SK-N-SH (cell line): Measurements from ENCODE around the gene SALL3. TPM values are rescaled to one million over a fixed set of nuclear protein-coding genes. Genes with fewer than 3 reads are reported as not detected.

Source experiments
- CTCF ChIA-PET: fragments of 300-600, 350-600 bp; formaldehyde crosslinking; extraction: SDS; loops from one replicate; lab custom pipeline; 2021; lab: Yijun Ruan, JAX
- POLR2A ChIA-PET: fragments of 350-600 bp; sonication (Branson Sonifier 250); formaldehyde crosslinking; extraction: SDS; loops from one replicate; lab custom pipeline; 2020; ENCODE audit warnings: antibody characterized with exemption, inconsistent platforms; lab: Yijun Ruan, JAX
- DNase-seq: peaks from one replicate; pipeline ENCODE4 v3.0.0; 2012
- H2AFZ ChIP-seq: fragments of 200-600 bp; sonication (generic); 2 replicates; pipeline ENCODE4 v1.8.1; 2016; ENCODE audit warnings: antibody characterized with exemption, mild to moderate bottlenecking, low read depth
- H3F3A ChIP-seq: fragments of 200-600 bp; sonication (generic); replicated peaks from 2 replicates; pipeline ENCODE3; 2016; ENCODE audit warnings: antibody characterized with exemption, mild to moderate bottlenecking; ENCODE audit not compliant: insufficient read depth
- H3K27ac ChIP-seq, 2 experiments: fragments of 200-500 bp in 1 of 2; fragments of 200-600 bp in 1 of 2; sonication (Bioruptor generic) in 1 of 2; sonication (generic), shearing (Covaris generic) in 1 of 2; 2 replicates each; pipeline versions ENCODE4 v1.5.1 to v1.6.1; 2014 to 2016; ENCODE audit warnings: low read depth in 2 of 2, inconsistent platforms in 1 of 2, low read length in 1 of 2, mild to moderate bottlenecking in 1 of 2, mixed read lengths in 1 of 2
- H3K27me3 ChIP-seq: fragments of 200-600 bp; sonication (generic), shearing (Covaris generic); 2 replicates; pipeline ENCODE4 v1.6.1; 2016; ENCODE audit warnings: mixed run types; ENCODE audit not compliant: insufficient read depth
- H3K36me3 ChIP-seq, 2 experiments: fragments of 200-500 bp in 1 of 2; fragments of 200-600 bp in 1 of 2; sonication (Bioruptor generic) in 1 of 2; sonication (generic) in 1 of 2; replicated peaks in 1 of 2; 2 replicates each; pipeline versions ENCODE3 to v1.5.1; 2014 to 2016; ENCODE audit warnings: low read length in 1 of 2, mild to moderate bottlenecking in 1 of 2; ENCODE audit not compliant: insufficient read depth in 2 of 2, control insufficient read depth in 1 of 2
- H3K4me1 ChIP-seq, 2 experiments: fragments of 200-500 bp in 1 of 2; fragments of 200-600 bp in 1 of 2; sonication (Bioruptor generic) in 1 of 2; sonication (generic), shearing (Covaris generic) in 1 of 2; 2 replicates each; pipeline versions ENCODE4 v1.5.1 to v1.6.1; 2014 to 2016; ENCODE audit warnings: low read depth in 1 of 2, low read length in 1 of 2, mixed run types in 1 of 2; ENCODE audit not compliant: insufficient read depth in 2 of 2, control insufficient read depth in 1 of 2
- H3K4me2 ChIP-seq: fragments of 200-600 bp; sonication (generic), shearing (Covaris generic); 2 replicates; pipeline ENCODE4 v1.6.1; 2017; ENCODE audit warnings: mixed run types
- H3K4me3 ChIP-seq, 2 experiments: fragments of 200-500 bp in 1 of 2; fragments of 200-600 bp in 1 of 2; sonication (Bioruptor generic) in 1 of 2; sonication (generic), shearing (Covaris generic) in 1 of 2; 2 replicates each; pipeline versions ENCODE4 v1.5.1 to v1.8.1; 2014 to 2016; ENCODE audit warnings: low read depth in 2 of 2, inconsistent platforms in 1 of 2, low read length in 1 of 2, mild to moderate bottlenecking in 1 of 2, mixed read lengths in 1 of 2, moderate library complexity in 1 of 2
- H3K79me2 ChIP-seq: fragments of 200-600 bp; sonication (generic); 2 replicates; pipeline ENCODE4 v1.8.1; 2017; ENCODE audit warnings: mild to moderate bottlenecking; ENCODE audit not compliant: insufficient read depth
- H3K9ac ChIP-seq: fragments of 200-600 bp; sonication (generic); 2 replicates; pipeline ENCODE4 v1.6.1; 2017; ENCODE audit warnings: mixed run types
- H3K9me2 ChIP-seq: fragments of 200-600 bp; sonication (generic); 2 replicates; pipeline ENCODE4 v1.6.1; 2017; ENCODE audit warnings: mixed run types
- H3K9me3 ChIP-seq: fragments of 200-600 bp; sonication (generic); 2 replicates; pipeline ENCODE4 v1.6.1; 2017; ENCODE audit warnings: mixed run types, mild to moderate bottlenecking, moderate library complexity
- H4K20me1 ChIP-seq: fragments of 200-600 bp; sonication (generic); 2 replicates; pipeline ENCODE4 v1.6.1; 2017; ENCODE audit warnings: mild to moderate bottlenecking, mixed run types; ENCODE audit not compliant: insufficient read depth
- CHD2 ChIP-seq: fragments of 150-350 bp; IDR thresholded peaks from 2 replicates; pipeline ENCODE4 v1.6.1; 2018; ENCODE audit warnings: low read length; ENCODE audit not compliant: partially characterized antibody
- EP300 ChIP-seq, 2 experiments: IDR thresholded peaks; 2 replicates each; pipeline versions ENCODE4 v1.4.0 to v1.6.1; 2012; ENCODE audit warnings: borderline replicate concordance in 1 of 2, low read depth in 1 of 2, low read length in 1 of 2
- EZH2phosphoT487 ChIP-seq: fragments of 200-600 bp; sonication (generic); IDR thresholded peaks from 2 replicates; pipeline ENCODE4 v1.6.1; 2017; ENCODE audit warnings: low read depth, mixed run types, mild to moderate bottlenecking, antibody characterized with exemption, moderate library complexity, borderline replicate concordance
- GABPA ChIP-seq: IDR thresholded peaks from 2 replicates; pipeline ENCODE4 v1.4.0; 2012; ENCODE audit warnings: low read depth, mild to moderate bottlenecking
- JUND ChIP-seq: IDR thresholded peaks from 2 replicates; pipeline ENCODE4 v1.4.0; 2012
- MEF2A ChIP-seq: IDR thresholded peaks from 2 replicates; pipeline ENCODE4 v1.4.0; 2012; ENCODE audit warnings: low read depth, borderline replicate concordance
- POLR2AphosphoS5 ChIP-seq: IDR thresholded peaks from 2 replicates; pipeline ENCODE4 v1.6.1; 2012; ENCODE audit warnings: low read depth, low read length
- RAD21 ChIP-seq: IDR thresholded peaks from 2 replicates; pipeline ENCODE4 v1.6.1; 2012; ENCODE audit warnings: mild to moderate bottlenecking, low read length
- RCOR1 ChIP-seq: fragments of 150-350 bp; IDR thresholded peaks from 2 replicates; pipeline ENCODE4 v1.6.1; 2017; ENCODE audit warnings: antibody characterized with exemption, low read length
- RXRA ChIP-seq: IDR thresholded peaks from 2 replicates; pipeline ENCODE4 v1.4.0; 2012; ENCODE audit warnings: low read depth, mild to moderate bottlenecking, borderline replicate concordance
- TAF1 ChIP-seq: IDR thresholded peaks from 2 replicates; pipeline ENCODE4 v1.6.1; 2012; ENCODE audit warnings: low read depth, mild to moderate bottlenecking, low read length, moderate library complexity, borderline replicate concordance
- TEAD4 ChIP-seq: IDR thresholded peaks from 2 replicates; pipeline ENCODE4 v1.4.0; 2012; ENCODE audit warnings: mild to moderate bottlenecking, borderline replicate concordance; ENCODE audit not compliant: insufficient read depth
- YY1 ChIP-seq: IDR thresholded peaks from 2 replicates; pipeline ENCODE4 v1.4.0; 2012; ENCODE audit warnings: low read depth, mild to moderate bottlenecking
- WGBS: methylation state at CpG from one replicate; pipeline ENCODE4 v1.1.6; 2017; ENCODE audit warnings: low lambda C conversion rate; 5-methylcytosine and 5-hydroxymethylcytosine counted together
- polyA plus RNA-seq, 3 experiments: library from polyadenylated mRNA; depleted of rRNA; stranded (reverse); fragments of >200 nt; gene quantifications; 2 replicates each; pipeline ENCODE4 v1.2.3, GENCODE V29; 2012
- TF ChIP-seq, protein P1 (sequence below): IDR thresholded peaks from 2 replicates; pipeline ENCODE4 v1.4.0; 2012; ENCODE audit warnings: low read depth, borderline replicate concordance
- TF ChIP-seq, protein P2 (sequence below): fragments of 200-600 bp; sonication (generic); IDR thresholded peaks from 2 replicates; pipeline ENCODE4 v1.6.1; 2017; ENCODE audit warnings: antibody characterized with exemption, mild to moderate bottlenecking, moderate library complexity

SALL3 gene
- polyA plus RNA-seq, 1 of the 3 experiments (the other 2 are of a cell fraction) = not detected

DNA sequence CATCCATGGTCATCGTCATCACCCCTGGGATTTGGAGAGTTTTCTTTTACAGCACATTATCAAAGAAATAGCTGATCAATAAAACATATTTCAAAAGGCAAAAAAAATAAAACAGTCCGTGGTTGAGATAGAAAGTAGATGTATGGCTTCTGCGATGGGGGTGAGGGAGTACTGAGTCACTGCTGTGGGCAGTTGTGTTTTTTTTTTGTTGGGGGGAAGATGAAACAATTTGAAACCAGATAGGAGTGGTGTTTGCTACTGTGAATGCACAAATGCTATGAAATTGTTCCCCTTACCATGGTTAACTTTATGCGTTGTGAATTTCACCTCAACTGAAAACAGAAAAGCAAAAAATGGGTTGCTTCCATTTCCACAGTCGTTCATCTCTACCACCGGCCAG, 11.9 kb upstream of the SALL3 start (continued):
- TF ChIP-seq, protein P1, sequence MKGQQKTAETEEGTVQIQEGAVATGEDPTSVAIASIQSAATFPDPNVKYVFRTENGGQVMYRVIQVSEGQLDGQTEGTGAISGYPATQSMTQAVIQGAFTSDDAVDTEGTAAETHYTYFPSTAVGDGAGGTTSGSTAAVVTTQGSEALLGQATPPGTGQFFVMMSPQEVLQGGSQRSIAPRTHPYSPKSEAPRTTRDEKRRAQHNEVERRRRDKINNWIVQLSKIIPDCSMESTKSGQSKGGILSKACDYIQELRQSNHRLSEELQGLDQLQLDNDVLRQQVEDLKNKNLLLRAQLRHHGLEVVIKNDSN = no peak
- TF ChIP-seq TAF1 (no peak), CHD2 (no peak)

DNA sequence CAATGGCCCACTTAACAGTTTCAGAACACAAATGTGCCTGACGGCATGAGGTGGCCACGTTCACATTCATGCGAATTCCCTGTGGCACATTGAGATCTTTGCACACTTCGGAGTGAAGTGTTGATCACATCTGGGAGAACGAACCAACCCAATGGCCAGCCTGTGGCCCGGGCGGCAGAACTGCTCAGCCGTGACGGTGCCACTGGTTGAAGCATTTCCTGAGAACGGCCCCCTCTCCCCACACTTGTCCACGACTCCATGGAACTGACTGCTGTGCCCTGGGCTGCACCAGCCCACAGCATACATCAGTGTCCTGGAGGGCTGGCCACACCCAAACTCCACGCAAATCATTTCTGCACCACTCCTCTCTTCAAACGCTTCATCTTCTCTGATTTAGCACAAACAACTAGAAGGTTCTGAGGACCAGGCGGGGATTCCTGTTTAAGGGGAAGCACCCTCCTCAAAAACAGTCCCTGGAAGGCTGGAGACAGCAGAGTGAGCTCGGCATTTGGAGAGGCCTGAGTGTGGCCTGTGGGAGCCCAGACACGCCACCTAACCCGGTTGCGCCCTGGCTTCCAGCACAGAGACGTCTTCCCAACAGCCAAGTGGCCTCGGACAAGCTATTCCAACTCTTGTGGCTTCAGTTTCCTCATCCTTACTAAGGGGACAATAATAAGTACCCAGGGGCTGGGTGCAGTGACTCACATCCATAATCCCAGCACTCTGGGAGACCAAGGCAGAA, 9.9 kb upstream of the SALL3 start:
- no peaks in the 10 kb centered on the region for H3K36me3 ChIP-seq
- TF ChIP-seq GABPA (no peak), JUND (no peak), CHD2 (no peak), RAD21 (no peak), EP300 (IDR thresholded peaks at IDR 0.05; ENCODE audit: borderline replicate concordance in 1 of 2, low read depth in 1 of 2, low read length in 1 of 2) (no peak), RCOR1 (no peak), MEF2A (no peak), EZH2phosphoT487 (no peak), YY1 (no peak), RXRA (no peak), POLR2AphosphoS5 (no peak), TEAD4 (no peak)
- TF ChIP-seq, protein P2, sequence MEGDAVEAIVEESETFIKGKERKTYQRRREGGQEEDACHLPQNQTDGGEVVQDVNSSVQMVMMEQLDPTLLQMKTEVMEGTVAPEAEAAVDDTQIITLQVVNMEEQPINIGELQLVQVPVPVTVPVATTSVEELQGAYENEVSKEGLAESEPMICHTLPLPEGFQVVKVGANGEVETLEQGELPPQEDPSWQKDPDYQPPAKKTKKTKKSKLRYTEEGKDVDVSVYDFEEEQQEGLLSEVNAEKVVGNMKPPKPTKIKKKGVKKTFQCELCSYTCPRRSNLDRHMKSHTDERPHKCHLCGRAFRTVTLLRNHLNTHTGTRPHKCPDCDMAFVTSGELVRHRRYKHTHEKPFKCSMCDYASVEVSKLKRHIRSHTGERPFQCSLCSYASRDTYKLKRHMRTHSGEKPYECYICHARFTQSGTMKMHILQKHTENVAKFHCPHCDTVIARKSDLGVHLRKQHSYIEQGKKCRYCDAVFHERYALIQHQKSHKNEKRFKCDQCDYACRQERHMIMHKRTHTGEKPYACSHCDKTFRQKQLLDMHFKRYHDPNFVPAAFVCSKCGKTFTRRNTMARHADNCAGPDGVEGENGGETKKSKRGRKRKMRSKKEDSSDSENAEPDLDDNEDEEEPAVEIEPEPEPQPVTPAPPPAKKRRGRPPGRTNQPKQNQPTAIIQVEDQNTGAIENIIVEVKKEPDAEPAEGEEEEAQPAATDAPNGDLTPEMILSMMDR = no peak
- no peak overlapping the region for H3K4me3 ChIP-seq
- no peaks in the 10 kb centered on the region for H3K9me3 ChIP-seq
- DNase-seq = no peak
- no peaks in the 10 kb centered on the region for H3K4me1 ChIP-seq
- H2AFZ ChIP-seq = no peak overlapping the region
- no peak overlapping the region for H3K27ac ChIP-seq
- H3K79me2 ChIP-seq = no peaks in the 10 kb centered on the region
- no peaks in the 10 kb centered on the region for H3K9me2 ChIP-seq
- CTCF ChIA-PET = no interaction called here
- 0 out of 2 replicates have a peak, but pooled peaks cover 3% of the 10 kb centered on the region for H4K20me1 ChIP-seq
- WGBS = 10% methylated on average over 12 of the region's 20 CpGs
- POLR2A ChIA-PET = no interaction called here
- no peaks in the 10 kb centered on the region for H3F3A ChIP-seq
- H3K27me3 ChIP-seq = peaks cover 76% of the 10 kb centered on the region
- H3K9ac ChIP-seq = no peak overlapping the region
- H3K4me2 ChIP-seq = no peak overlapping the region
